HL-60 (cell line): ENCODE results near the gene RAE1.

Experiments
- GABPA ChIP-seq: IDR thresholded peaks from 2 replicates; pipeline ENCODE4 v1.6.1; 2012; ENCODE audit warnings: low read depth
- POLR2AphosphoS5 ChIP-seq: IDR thresholded peaks from 2 replicates; pipeline ENCODE4 v1.6.1; 2012; ENCODE audit warnings: low read depth
- TF ChIP-seq, protein P1 (sequence below): IDR thresholded peaks from one replicate; pipeline ENCODE4 v1.5.1; 2011; ENCODE audit warnings: low read length, control low read depth, inconsistent platforms; ENCODE audit not compliant: insufficient read depth
- TF ChIP-seq, protein P2 (sequence below): IDR thresholded peaks from 2 replicates; pipeline ENCODE4 v1.6.1; 2012; ENCODE audit warnings: low read depth; ENCODE audit not compliant: insufficient replicate concordance

DNA sequence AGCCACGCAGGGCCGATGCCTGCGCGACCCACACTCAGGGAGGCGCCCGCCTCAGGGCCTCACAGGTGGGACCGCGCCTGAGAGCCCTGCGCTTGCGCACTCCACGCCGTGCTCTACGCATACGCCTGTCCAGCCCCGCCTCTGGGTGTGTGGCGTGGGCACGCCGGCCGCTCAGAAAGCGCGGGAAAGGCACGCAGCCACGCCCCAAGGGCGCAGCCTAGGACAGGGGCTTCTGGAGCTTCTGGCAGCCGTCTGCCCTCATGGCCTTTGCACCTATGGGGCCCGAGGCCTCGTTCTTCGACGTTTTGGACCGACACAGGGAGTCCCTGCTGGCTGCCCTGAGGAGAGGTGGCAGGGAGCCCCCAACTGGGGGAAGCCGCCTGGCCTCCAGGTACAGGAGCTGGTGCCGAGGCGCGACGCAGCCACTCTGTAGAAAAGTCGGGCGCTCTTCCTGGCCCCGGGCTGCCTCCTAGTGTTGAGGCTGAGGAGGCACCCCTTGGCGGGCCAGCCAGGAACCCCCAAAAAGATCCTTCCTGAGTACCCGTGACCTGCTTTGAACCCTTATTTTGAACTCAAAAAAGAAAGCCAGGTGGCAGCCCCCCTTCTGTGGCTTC lies 21.3 kb upstream of the RAE1 start, which contains the start of gene SPO11:
- no peak for TF ChIP-seq POLR2AphosphoS5
- TF ChIP-seq, protein P1, sequence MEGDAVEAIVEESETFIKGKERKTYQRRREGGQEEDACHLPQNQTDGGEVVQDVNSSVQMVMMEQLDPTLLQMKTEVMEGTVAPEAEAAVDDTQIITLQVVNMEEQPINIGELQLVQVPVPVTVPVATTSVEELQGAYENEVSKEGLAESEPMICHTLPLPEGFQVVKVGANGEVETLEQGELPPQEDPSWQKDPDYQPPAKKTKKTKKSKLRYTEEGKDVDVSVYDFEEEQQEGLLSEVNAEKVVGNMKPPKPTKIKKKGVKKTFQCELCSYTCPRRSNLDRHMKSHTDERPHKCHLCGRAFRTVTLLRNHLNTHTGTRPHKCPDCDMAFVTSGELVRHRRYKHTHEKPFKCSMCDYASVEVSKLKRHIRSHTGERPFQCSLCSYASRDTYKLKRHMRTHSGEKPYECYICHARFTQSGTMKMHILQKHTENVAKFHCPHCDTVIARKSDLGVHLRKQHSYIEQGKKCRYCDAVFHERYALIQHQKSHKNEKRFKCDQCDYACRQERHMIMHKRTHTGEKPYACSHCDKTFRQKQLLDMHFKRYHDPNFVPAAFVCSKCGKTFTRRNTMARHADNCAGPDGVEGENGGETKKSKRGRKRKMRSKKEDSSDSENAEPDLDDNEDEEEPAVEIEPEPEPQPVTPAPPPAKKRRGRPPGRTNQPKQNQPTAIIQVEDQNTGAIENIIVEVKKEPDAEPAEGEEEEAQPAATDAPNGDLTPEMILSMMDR: no peak
- TF ChIP-seq, protein P2, sequence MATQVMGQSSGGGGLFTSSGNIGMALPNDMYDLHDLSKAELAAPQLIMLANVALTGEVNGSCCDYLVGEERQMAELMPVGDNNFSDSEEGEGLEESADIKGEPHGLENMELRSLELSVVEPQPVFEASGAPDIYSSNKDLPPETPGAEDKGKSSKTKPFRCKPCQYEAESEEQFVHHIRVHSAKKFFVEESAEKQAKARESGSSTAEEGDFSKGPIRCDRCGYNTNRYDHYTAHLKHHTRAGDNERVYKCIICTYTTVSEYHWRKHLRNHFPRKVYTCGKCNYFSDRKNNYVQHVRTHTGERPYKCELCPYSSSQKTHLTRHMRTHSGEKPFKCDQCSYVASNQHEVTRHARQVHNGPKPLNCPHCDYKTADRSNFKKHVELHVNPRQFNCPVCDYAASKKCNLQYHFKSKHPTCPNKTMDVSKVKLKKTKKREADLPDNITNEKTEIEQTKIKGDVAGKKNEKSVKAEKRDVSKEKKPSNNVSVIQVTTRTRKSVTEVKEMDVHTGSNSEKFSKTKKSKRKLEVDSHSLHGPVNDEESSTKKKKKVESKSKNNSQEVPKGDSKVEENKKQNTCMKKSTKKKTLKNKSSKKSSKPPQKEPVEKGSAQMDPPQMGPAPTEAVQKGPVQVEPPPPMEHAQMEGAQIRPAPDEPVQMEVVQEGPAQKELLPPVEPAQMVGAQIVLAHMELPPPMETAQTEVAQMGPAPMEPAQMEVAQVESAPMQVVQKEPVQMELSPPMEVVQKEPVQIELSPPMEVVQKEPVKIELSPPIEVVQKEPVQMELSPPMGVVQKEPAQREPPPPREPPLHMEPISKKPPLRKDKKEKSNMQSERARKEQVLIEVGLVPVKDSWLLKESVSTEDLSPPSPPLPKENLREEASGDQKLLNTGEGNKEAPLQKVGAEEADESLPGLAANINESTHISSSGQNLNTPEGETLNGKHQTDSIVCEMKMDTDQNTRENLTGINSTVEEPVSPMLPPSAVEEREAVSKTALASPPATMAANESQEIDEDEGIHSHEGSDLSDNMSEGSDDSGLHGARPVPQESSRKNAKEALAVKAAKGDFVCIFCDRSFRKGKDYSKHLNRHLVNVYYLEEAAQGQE: no peak
- TF ChIP-seq GABPA: no peak
